GM12891 (cell line): ENCODE results near the gene CD163.

Experiments used
- PAX5 ChIP-seq: IDR thresholded peaks from 2 replicates; pipeline ENCODE4 v1.6.1; 2011; ENCODE audit warnings: low read length, moderate library complexity, mild to moderate bottlenecking; ENCODE audit not compliant: insufficient read depth, severe bottlenecking
- POLR2A ChIP-seq: IDR thresholded peaks from 2 replicates; pipeline ENCODE4 v1.6.1; 2011; ENCODE audit warnings: low read depth, low read length, control low read depth
- POLR2AphosphoS5 ChIP-seq: IDR thresholded peaks from 2 replicates; pipeline ENCODE4 v1.6.1; 2011; ENCODE audit warnings: low read depth, low read length, control low read depth
- POU2F2 ChIP-seq: IDR thresholded peaks from 2 replicates; pipeline ENCODE4 v1.6.1; 2011; ENCODE audit warnings: low read depth, mild to moderate bottlenecking, control low read depth, low read length, moderate library complexity
- SPI1 ChIP-seq: IDR thresholded peaks from 2 replicates; pipeline ENCODE4 v1.6.1; 2011; ENCODE audit warnings: low read depth, low read length, control low read depth
- TAF1 ChIP-seq: IDR thresholded peaks from 2 replicates; pipeline ENCODE4 v1.6.1; 2011; ENCODE audit warnings: low read depth, low read length, control low read depth

DNA sequence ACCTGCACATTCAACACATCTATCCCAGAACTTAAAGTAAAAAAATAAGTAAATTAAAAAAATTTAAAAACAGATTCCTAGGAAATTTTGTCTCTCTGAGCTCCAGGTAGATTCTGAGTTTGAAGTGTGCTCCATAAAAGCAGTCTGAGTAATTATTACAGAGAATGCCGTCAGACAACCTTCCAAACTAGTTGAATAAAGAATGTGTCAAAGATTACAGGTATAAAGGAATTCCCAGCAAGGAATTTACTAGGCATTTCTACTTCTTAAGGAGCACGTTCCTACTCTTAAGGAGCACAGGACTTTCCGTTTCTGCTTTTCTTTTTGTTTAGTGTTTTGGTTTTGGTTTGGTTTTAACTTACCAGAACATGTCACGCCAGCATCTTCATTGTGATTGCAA lies 7.1 kb downstream of the CD163 start:
- TF ChIP-seq POLR2AphosphoS5 (no peak), TAF1 (no peak), POLR2A (no peak), PAX5 (no peak), SPI1 (no peak), POU2F2 (no peak)
